B cell (primary cell): Measurements from ENCODE around the gene SCRN1.

Source experiments
- EZH2 ChIP-seq: IDR thresholded peaks from 2 replicates; pipeline ENCODE4 v1.6.1; 2012; ENCODE audit warnings: borderline replicate concordance, low read depth, mild to moderate bottlenecking, moderate library complexity, low read length; ENCODE audit not compliant: insufficient read depth, poor library complexity, severe bottlenecking
- TF ChIP-seq, protein P1 (sequence below): fragments of 200-600 bp; IDR thresholded peaks from one replicate; pipeline ENCODE4 v1.8.0; 2022; ENCODE audit warnings: antibody characterized with exemption, mild to moderate bottlenecking

DNA sequence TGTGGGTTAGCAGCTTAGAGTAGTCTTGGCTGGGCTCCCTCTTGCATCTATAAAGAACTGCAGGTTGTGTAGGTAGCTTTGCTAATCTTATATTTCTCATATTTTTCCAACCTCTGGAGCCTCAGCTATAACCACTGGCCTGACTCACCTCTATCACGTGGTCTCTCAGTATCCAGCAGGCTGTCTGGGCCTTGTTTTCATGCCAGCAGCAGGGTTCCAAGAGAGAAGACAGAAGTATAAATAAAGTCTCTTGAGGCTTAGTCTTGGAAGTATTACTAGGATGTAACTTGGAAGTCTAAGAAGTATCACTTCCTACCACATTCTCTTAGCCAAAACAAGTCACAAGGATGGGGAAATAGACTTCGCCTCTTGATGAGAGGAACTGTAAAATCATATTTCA lies 110.0 kb downstream of the SCRN1 start:
- TF ChIP-seq, protein P1, sequence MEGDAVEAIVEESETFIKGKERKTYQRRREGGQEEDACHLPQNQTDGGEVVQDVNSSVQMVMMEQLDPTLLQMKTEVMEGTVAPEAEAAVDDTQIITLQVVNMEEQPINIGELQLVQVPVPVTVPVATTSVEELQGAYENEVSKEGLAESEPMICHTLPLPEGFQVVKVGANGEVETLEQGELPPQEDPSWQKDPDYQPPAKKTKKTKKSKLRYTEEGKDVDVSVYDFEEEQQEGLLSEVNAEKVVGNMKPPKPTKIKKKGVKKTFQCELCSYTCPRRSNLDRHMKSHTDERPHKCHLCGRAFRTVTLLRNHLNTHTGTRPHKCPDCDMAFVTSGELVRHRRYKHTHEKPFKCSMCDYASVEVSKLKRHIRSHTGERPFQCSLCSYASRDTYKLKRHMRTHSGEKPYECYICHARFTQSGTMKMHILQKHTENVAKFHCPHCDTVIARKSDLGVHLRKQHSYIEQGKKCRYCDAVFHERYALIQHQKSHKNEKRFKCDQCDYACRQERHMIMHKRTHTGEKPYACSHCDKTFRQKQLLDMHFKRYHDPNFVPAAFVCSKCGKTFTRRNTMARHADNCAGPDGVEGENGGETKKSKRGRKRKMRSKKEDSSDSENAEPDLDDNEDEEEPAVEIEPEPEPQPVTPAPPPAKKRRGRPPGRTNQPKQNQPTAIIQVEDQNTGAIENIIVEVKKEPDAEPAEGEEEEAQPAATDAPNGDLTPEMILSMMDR, result no peak
- no peak for TF ChIP-seq EZH2
